Fibroblast of lung (primary cell): Measurements from ENCODE around the gene MDM1. TPM values are rescaled to one million over a fixed set of nuclear protein-coding genes. Genes with fewer than 3 reads are reported as not detected.

Experiments
- DNase-seq, 2 donors: peaks; one replicate each; pipeline versions ENCODE4 v3.0.0 to v3.0.0-alpha.2; 2010; ENCODE audit warnings: low read depth in 2 of 2
- H2AFZ ChIP-seq: 2 replicates; pipeline ENCODE4 v1.5.1; 2012; ENCODE audit warnings: low read length, control low read depth, inconsistent platforms
- H3K27ac ChIP-seq: 2 replicates; pipeline ENCODE4 v1.5.1; 2011; ENCODE audit warnings: low read length, control low read depth; ENCODE audit not compliant: insufficient read depth
- H3K27me3 ChIP-seq: 2 replicates; pipeline ENCODE4 v1.5.1; 2011; ENCODE audit warnings: mild to moderate bottlenecking, low read length; ENCODE audit not compliant: control insufficient read depth, insufficient read depth
- H3K36me3 ChIP-seq: 2 replicates; pipeline ENCODE4 v1.5.1; 2011; ENCODE audit warnings: low read length; ENCODE audit not compliant: control insufficient read depth, insufficient read depth
- H3K4me1 ChIP-seq: 2 replicates; pipeline ENCODE4 v1.5.1; 2011; ENCODE audit warnings: low read length; ENCODE audit not compliant: control insufficient read depth, insufficient read depth; ENCODE audit errors: extremely low read depth
- H3K4me2 ChIP-seq: 2 replicates; pipeline ENCODE4 v1.5.1; 2011; ENCODE audit warnings: low read length, control low read depth; ENCODE audit not compliant: insufficient read depth; ENCODE audit errors: extremely low read depth
- H3K4me3 ChIP-seq, 4 experiments: fragments of 200-600 bp in 1 of 4; sonication (generic) in 1 of 4; replicated peaks in 1 of 4; 2 replicates each; pipeline ENCODE4 v1.5.1; 2011 to 2016; ENCODE audit warnings: low read length in 4 of 4, low read depth in 3 of 4, mild to moderate bottlenecking in 3 of 4, control low read depth in 2 of 4, inconsistent platforms in 1 of 4, mixed read lengths in 1 of 4; ENCODE audit not compliant: insufficient read depth in 1 of 4; ENCODE audit errors: control extremely low read depth in 1 of 4
- H3K79me2 ChIP-seq: 2 replicates; pipeline ENCODE4 v1.5.1; 2012; ENCODE audit warnings: mild to moderate bottlenecking, low read length, inconsistent platforms; ENCODE audit not compliant: control insufficient read depth, insufficient read depth
- H3K9ac ChIP-seq: 2 replicates; pipeline ENCODE4 v1.5.1; 2011; ENCODE audit warnings: mild to moderate bottlenecking, low read length, control low read depth; ENCODE audit not compliant: insufficient read depth
- H3K9me3 ChIP-seq: 2 replicates; pipeline ENCODE4 v1.5.1; 2012; ENCODE audit warnings: low read depth, low read length; ENCODE audit not compliant: control insufficient read depth, insufficient read depth
- H4K20me1 ChIP-seq: 2 replicates; pipeline ENCODE4 v1.5.1; 2011; ENCODE audit warnings: low read length; ENCODE audit not compliant: control insufficient read depth, insufficient read depth; ENCODE audit errors: extremely low read depth
- CTCF ChIP-seq, 2 donors: IDR thresholded peaks in 1 of 2; conservative IDR thresholded peaks in 1 of 2; 1 replicate in 1 of 2; 2 replicates in 1 of 2; pipeline ENCODE4 v1.5.1; 2011 to 2012; ENCODE audit warnings: low read length in 2 of 2, control low read depth in 1 of 2, inconsistent platforms in 1 of 2, low read depth in 1 of 2, mild to moderate bottlenecking in 1 of 2
- EZH2 ChIP-seq: IDR thresholded peaks from 2 replicates; pipeline ENCODE4 v1.5.1; 2012; ENCODE audit warnings: low read length, control low read depth, mild to moderate bottlenecking; ENCODE audit errors: missing control alignments
- polyA plus RNA-seq, 2 donors: library from polyadenylated mRNA; depleted of rRNA in 1 of 2; stranded (reverse) in 1 of 2; unstranded in 1 of 2; fragments of >200 nt; gene quantifications; 2 replicates each; pipeline ENCODE4 v1.2.1, GENCODE V29; 2011 to 2012; ENCODE audit warnings: missing spikeins in 1 of 2
- total RNA-seq: library from RNA; depleted of rRNA; stranded (reverse); fragments of >200 nt; gene quantifications from 2 replicates; pipeline ENCODE4 v1.2.1, GENCODE V29; 2014

The MDM1 gene
- total and polyA plus RNA-seq, 2 donors (not counting 1 experiment from before 2014, with no cell fraction given), result 7.4 to 12.4 TPM

GRCh38 chr12:68324531-68324930 is 7.6 kb downstream of the MDM1 start:
- no peak overlapping the region for H3K27ac ChIP-seq
- H3K79me2 ChIP-seq, result no peaks in the 10 kb centered on the region
- no peaks in the 10 kb centered on the region for H3K9me3 ChIP-seq
- TF ChIP-seq CTCF (conservative IDR thresholded peaks at IDR 0.05 in 1 of 2, IDR thresholded peaks at IDR 0.05 in 1 of 2; ENCODE audit: low read depth in 1 of 2, low read length in 2 of 2), result no peak
- no peak for TF ChIP-seq EZH2
- H3K4me1 ChIP-seq, result no peaks in the 10 kb centered on the region
- no peak overlapping the region for H3K9ac ChIP-seq
- no peak for DNase-seq
- no peaks in the 10 kb centered on the region for H3K27me3 ChIP-seq
- H3K4me3 ChIP-seq, result no peak overlapping the region
- no peak overlapping the region for H3K4me2 ChIP-seq
- no peaks in the 10 kb centered on the region for H4K20me1 ChIP-seq
- H3K36me3 ChIP-seq, result no peaks in the 10 kb centered on the region
- no peak overlapping the region for H2AFZ ChIP-seq

- no peak for DNase-seq
- no peaks in the 10 kb centered on the region for H3K79me2 ChIP-seq
- no peak overlapping the region for H2AFZ ChIP-seq
- H4K20me1 ChIP-seq, result no peaks in the 10 kb centered on the region
- TF ChIP-seq EZH2, result no peak
- no peak for TF ChIP-seq CTCF (conservative IDR thresholded peaks at IDR 0.05 in 1 of 2, IDR thresholded peaks at IDR 0.05 in 1 of 2; ENCODE audit: low read depth in 1 of 2, low read length in 2 of 2)
- H3K27ac ChIP-seq, result no peak overlapping the region
- no peaks in the 10 kb centered on the region for H3K9me3 ChIP-seq
- no peaks in the 10 kb centered on the region for H3K36me3 ChIP-seq
- no peak overlapping the region for H3K4me2 ChIP-seq
- H3K27me3 ChIP-seq, result no peaks in the 10 kb centered on the region
- no peak overlapping the region for H3K9ac ChIP-seq
- no peaks in the 10 kb centered on the region for H3K4me1 ChIP-seq
- H3K4me3 ChIP-seq, result no peak overlapping the region
These were observed 11.0 kb downstream of the MDM1 start for GRCh38 chr12:68321140-68321539.

DNA sequence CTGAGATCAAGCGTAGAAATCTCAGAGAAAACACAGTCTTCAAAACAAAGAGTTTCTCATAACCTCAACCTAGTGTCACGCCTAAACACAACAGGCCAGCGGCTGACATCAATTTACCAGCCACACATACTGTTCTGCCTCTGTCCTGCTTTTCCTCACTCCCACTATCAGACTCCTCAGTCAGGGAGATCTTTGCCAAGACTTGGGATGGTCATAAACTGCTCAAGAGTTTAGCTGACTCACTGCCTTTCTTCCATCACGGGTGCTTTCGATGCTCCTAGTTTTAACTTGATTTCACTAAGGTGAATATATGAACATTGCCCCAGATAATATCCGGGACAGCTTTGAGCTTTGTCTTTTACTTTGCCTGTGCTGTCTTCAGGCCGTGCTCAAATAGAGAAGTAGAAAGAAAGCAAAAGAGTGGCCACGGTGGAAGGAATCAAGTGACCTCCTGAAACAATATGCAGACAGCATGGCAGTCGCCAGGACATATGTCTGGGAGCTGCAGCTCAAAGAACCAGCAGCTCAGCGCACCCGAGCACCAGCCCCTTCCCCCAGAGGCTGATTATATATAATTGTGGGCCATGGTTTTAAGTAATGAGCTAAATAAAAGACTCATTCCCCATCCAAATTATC is 12.1 kb downstream of the MDM1 start:
- no peak overlapping the region for H3K4me2 ChIP-seq

More for the DNA sequence above, 12.1 kb downstream of the MDM1 start:
- H3K27me3 ChIP-seq, result no peaks in the 10 kb centered on the region
- DNase-seq, result peak; percentile 56 to 84
- no peak overlapping the region for H3K9ac ChIP-seq
- no peak overlapping the region for H2AFZ ChIP-seq
- H3K27ac ChIP-seq, result no peak overlapping the region
- no peaks in the 10 kb centered on the region for H3K79me2 ChIP-seq
- H4K20me1 ChIP-seq, result no peaks in the 10 kb centered on the region
- no peaks in the 10 kb centered on the region for H3K4me1 ChIP-seq
- H3K4me3 ChIP-seq, result no peak overlapping the region
- TF ChIP-seq CTCF (conservative IDR thresholded peaks at IDR 0.05 in 1 of 2, IDR thresholded peaks at IDR 0.05 in 1 of 2; ENCODE audit: low read depth in 1 of 2, low read length in 2 of 2), result no peak
- no peak for TF ChIP-seq EZH2
- H3K9me3 ChIP-seq, result no peaks in the 10 kb centered on the region
- no peaks in the 10 kb centered on the region for H3K36me3 ChIP-seq
